ENCODE results near the gene SULT1A1.
"Not testable (repeated sequence)": the region's sequence is repeated elsewhere in the genome, so short reads cannot be mapped to it uniquely, and the experiment has no call there.

The SULT1A1 gene

DNA sequence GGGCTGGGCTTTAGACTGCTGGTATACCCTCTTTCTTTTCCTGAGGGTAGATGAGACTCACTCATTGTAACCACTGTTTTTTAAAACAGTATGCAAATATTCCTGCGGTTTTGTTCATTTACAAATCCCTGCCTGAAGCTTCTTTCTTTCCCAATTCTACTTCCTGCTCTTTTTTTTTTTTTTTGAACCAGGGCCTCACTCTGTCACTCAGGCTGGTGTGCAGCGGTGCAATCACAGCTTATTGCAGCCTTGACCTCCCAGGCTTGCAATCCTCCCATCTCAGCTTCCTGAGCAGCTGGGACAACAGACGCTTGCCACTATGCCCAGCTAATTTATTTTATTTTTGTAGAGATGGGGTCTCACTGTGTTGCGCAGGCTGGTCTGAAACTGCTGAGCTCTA lies 8.0 kb upstream of the SULT1A1 start:
- no peak overlapping the region for H3K4me3 ChIP-seq (ENCODE audit: low read depth, low read length)
- TF ChIP-seq, protein P1, sequence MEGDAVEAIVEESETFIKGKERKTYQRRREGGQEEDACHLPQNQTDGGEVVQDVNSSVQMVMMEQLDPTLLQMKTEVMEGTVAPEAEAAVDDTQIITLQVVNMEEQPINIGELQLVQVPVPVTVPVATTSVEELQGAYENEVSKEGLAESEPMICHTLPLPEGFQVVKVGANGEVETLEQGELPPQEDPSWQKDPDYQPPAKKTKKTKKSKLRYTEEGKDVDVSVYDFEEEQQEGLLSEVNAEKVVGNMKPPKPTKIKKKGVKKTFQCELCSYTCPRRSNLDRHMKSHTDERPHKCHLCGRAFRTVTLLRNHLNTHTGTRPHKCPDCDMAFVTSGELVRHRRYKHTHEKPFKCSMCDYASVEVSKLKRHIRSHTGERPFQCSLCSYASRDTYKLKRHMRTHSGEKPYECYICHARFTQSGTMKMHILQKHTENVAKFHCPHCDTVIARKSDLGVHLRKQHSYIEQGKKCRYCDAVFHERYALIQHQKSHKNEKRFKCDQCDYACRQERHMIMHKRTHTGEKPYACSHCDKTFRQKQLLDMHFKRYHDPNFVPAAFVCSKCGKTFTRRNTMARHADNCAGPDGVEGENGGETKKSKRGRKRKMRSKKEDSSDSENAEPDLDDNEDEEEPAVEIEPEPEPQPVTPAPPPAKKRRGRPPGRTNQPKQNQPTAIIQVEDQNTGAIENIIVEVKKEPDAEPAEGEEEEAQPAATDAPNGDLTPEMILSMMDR (IDR thresholded peaks at IDR 0.05; ENCODE audit: low read depth, low read length) = no peak

DNA sequence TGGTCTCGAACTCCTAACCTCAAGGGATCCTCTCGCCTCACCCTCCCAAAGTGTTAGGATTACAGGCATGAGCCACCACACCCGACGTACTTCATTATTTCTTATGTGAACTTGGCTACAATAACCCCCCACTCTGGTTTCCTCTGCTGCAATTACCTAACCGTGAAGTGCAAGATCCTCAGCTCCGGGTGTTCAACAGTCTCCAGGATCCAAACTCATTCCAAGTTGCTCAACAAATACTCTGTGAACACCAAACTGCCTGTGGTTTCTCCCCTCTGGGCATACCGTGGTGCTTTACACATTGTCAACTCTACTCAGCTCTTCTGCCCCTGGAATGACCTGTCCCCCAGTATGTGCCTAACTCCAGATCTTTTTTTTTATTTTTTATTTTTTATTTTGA lies 6.8 kb upstream of the SULT1A1 start:
- TF ChIP-seq, protein P1 (IDR thresholded peaks at IDR 0.05; ENCODE audit: low read depth, low read length) = no peak

DNA sequence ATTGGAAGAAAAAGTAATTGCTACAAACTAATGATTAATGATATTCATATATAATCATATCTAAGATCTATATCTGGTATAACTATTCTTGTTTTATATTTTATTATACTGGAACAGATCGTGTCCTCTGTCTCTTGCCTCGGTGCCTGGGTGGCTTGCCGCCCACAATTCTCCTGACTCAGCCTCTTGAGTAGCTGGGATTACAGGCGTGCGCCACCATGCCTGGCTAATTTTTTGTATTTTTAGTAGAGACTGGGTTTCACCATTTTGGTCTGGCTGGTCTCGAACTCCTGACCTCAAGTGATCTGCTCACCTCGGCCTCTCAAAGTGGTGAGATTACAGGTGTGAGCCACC lies 6.4 kb upstream of the SULT1A1 start:
- not testable (repeated sequence) for H3K4me3 ChIP-seq (ENCODE audit: low read depth, low read length)

More for the DNA sequence above, 6.8 kb upstream of the SULT1A1 start:
- H3K4me3 ChIP-seq (ENCODE audit: low read depth, low read length) = no peak overlapping the region

DNA sequence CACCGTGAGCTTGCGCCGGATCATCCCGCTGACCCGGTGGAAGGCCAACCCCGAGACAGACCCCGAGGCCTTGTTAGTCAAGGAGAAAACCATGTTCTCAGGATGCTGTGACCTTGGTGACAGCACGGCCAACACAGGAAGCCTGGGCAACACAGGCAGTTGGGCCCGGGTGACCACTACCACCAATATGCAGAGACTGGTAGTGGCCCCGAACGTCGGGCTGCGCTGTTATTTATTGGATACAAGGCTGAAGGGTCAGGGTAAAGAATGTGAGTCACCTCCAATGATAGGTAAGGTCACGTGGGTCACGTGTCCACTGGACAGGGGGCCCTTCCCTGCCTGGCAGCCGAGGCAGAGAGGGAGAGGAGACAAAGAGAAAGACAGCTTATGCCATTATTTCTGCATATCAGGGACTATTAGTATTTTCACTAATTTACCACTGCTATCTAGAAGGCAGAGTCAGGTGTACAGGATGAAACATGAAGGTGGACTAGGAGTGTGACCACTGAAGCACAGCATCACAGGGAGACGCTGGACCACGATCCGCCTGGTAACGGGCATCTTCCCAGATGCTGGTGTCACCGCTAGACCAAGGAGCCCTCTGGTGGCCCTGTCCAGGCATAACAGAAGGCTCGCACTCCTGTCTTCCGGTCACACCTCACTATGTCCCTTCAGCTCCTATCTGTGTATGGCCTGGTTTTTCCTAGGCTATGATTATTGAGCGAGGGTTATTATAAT lies 5.8 kb upstream of the SULT1A1 start:
- TF ChIP-seq, protein P1 (IDR thresholded peaks at IDR 0.05; ENCODE audit: low read depth, low read length) = peak; percentile 65
- H3K4me3 ChIP-seq (ENCODE audit: low read depth, low read length) = not testable (repeated sequence)

DNA sequence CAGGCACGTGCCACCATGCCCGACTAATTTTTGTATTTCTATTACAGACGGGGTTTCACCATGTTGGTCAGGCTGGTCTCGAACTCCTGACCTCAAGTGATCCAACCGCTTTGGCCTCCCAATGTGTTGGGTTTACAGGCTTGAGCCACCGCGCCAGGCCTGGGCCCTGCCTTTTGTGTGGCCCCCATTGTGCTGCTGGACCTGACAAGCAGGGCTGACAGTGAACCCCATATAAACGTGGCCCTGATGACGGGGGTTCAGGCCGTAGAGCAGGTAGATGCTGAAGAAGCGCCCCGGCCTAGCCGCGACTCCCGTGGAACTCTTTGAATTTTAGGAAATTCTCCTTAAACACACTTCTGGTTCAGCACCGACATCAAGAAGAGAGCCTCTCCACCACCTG lies 4.7 kb upstream of the SULT1A1 start:
- not testable (repeated sequence) for H3K4me3 ChIP-seq (ENCODE audit: low read depth, low read length)

DNA sequence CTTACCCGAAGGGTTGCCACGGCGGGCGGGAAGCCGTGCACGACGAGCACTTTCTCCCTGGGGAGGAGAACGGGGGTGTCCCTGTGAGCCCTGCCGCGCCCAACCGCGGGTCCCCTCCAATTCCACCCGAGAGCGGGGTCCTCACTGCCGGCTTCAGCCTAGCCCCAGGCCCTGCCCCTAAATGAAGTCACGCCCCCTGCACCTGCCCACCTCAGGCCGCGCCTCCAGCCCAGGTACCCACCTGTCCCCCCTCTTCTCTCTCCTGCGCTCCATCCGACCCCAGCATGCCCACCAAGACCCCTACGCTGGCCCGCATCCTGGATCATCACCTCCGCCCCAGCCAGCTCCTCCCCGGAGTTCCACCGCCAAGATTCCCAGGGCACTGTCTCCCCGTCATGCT lies 4.1 kb upstream of the SULT1A1 start:
- not testable (repeated sequence) for H3K4me3 ChIP-seq (ENCODE audit: low read depth, low read length)

DNA sequence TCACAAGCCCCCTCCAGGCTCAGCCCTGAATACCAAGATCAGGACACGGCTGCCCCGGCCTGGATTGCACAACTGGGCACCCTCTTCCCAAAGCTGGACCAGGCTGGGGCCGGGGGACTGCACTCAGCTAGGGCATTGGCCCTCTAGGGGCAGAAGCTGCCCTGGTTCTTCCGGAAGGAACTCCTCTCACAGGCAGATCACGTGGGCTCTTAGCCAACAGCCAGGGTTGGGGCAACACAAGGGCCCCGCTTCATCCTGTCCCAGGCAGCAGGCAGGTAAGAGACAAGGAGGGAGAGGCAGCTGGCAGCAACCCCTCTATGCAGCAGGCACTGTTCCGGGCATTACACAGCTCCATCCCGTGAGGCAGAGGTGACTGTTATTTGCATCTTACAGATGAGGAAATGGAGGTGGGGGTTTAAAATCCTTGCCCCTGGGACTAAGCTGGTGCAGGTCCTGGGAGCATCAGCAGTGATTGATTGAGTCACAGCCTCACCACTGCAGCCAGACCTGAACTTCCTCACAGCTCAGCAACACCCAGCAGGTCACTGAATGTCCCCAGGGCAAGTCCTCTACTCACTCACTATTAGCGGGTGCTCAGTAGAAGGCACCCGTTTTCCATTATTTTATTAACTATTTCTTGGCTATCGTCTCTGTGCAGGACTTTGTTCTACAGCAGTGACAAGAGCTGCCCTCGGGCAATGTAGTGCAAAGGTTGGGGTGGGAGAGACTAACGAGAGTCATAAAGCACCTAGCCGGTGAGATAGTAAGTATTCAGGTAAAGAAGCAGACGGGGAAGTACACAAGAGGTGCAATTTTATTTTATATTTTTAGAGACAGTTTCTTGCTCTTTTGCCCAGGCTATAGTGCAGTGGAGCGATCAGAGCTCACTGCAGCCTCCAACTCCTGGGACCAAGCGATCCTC lies 2.8 kb upstream of the SULT1A1 start:
- H3K4me3 ChIP-seq (ENCODE audit: low read depth, low read length) = not testable (repeated sequence)

DNA sequence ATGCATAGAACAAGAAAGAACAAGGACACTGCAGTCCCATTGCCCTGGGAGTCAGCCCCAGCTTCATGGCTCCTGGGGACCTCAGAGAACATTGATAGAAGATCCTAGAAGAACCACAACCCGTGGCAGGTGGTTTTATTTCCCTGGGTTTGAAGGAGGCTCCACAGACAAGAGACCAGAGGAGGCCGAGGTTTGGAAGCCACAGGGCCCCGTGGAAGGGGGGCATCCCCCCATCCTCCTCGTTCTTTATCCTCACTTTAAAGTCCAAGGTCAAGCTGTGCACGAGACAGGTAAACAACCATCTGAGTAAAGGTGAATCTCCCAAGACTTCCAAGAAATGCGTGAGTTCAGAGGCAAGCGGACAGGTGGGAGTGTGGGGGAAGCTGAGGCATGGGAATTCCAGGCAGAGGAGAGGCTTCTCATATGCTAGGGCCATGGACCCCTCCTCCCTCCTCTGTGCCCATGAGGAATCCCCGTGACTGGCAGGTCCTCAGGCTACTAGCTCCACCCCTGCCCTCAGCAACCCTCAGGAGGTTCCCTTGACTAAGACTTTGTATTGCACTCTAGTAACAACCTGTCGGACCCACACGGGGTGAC lies 849 bp upstream of the SULT1A1 start:
- TF ChIP-seq, protein P1 (IDR thresholded peaks at IDR 0.05; ENCODE audit: low read depth, low read length) = no peak
- H3K4me3 ChIP-seq (ENCODE audit: low read depth, low read length) = no peak overlapping the region

DNA sequence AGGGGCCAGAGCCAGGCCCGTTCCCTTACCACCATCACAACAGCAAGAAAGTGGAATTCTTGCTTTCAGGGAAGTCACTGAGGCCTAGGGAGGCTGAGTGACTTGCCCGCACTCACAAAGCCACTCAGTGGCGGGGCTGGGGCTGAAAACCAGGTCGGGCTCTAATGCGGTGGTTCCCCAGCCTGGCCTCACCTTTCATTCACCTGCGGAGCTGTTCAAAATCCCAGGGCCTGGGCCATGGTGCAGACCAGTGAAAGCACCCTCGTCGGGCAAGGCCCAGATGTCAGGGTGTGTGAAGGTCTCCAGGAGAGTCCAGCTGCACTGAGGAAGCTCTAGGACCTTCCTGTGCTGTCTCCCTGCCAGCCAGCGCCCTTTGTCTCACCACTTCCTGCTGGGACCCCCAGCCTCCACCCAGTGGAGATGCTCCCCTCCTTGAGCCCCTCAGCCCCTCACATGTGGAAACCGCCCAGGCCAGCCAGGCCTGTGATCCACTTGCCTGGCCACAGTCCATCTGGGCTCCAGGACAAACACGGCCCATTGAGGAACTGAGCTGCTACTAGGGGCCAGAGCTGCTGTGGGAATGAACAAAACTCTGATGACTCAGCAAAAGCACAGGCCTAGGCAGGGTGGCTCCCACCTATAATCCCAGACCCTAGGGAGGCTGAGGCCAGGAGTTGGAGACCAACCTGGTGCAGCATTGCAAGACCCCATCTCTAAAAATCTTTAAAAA lies 812 bp downstream of the SULT1A1 start:
- not testable (repeated sequence) for H3K4me3 ChIP-seq (ENCODE audit: low read depth, low read length)

DNA sequence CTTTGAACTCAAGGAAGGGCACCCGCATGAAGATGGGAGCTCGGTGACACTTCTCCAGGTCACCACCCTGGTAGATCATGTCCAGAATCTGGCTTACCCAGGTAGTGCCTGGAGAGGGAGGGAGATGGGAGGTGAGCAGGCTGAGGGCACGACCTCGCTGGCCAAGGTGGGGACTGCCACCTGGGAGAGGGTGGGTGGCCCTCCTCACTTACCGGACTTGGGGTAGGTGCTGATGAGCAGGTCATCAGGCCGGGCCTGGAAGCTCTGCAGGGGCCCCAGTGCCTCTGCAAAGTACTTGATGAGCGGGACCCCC lies 1.4 kb downstream of the SULT1A1 start:
- H3K4me3 ChIP-seq (ENCODE audit: low read depth, low read length) = not testable (repeated sequence)

DNA sequence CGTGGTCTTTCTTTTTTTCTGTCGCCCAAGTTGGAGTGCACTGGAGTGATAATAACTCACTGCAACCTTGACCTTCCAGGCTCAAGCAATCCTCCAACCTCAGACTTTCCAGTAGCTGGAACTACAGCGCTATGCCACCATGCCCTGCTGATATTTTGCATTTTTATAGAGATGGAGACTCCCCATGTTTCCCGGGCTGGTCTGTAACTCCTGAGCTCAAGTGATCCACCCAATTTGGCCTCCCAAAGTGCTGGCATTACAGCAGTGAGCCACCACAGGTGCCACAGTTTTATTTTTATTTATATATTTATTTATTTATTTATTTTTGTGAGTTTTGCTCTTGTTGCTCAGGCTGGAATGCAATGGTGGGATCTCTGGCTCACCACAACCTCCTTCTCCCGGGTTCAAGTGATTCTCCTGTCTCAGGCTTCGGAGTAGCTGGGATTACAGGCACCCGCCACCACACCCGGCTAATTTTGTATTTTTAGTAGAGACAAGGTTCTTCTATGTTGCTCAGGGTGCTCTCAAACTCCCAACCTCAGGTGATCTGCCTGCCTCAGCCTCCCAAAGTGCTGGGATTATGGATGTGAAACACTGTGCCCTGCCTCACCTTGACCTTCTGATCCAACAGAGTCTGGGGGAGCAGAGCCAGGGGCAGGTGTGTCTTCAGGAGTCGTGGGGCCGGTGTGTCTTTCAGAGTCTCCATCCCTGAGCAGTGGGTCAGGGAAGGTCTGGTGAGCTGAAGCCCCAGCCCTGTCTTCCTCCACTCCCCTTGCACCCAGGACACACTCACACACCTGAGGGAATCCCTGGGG lies 2.0 kb downstream of the SULT1A1 start:
- H3K4me3 ChIP-seq (ENCODE audit: low read depth, low read length) = not testable (repeated sequence)
